PFSK-1 (cell line): ENCODE data around the gene LPAR3.

Experiments used
- FOXP2 ChIP-seq: optimal IDR thresholded peaks from 2 replicates; pipeline ENCODE3; 2011; ENCODE audit warnings: borderline replicate concordance, control low read depth, inconsistent platforms; ENCODE audit not compliant: insufficient read depth; ENCODE audit errors: extremely low read length, extremely low read depth
- POLR2AphosphoS5 ChIP-seq: IDR thresholded peaks from 2 replicates; pipeline ENCODE4 v1.6.1; 2012; ENCODE audit warnings: low read depth, mild to moderate bottlenecking, control low read depth, low read length, moderate library complexity
- SIN3A ChIP-seq: IDR thresholded peaks from 2 replicates; pipeline ENCODE4 v1.6.1; 2012; ENCODE audit warnings: mild to moderate bottlenecking, low read length, moderate library complexity, borderline replicate concordance; ENCODE audit not compliant: insufficient read depth
- TAF1 ChIP-seq: IDR thresholded peaks from 2 replicates; pipeline ENCODE4 v1.6.1; 2012; ENCODE audit warnings: low read length, control low read depth, borderline replicate concordance; ENCODE audit not compliant: insufficient read depth
- TF ChIP-seq, protein P1 (sequence below), 2 experiments: IDR thresholded peaks; 2 replicates each; pipeline versions ENCODE4 v1.6.1 to v1.8.0; 2011 to 2012; ENCODE audit warnings: low read depth in 2 of 2, low read length in 2 of 2, control low read depth in 1 of 2, inconsistent platforms in 1 of 2, mild to moderate bottlenecking in 1 of 2, moderate library complexity in 1 of 2; ENCODE audit not compliant: insufficient read depth in 1 of 2

LPAR3 gene

DNA sequence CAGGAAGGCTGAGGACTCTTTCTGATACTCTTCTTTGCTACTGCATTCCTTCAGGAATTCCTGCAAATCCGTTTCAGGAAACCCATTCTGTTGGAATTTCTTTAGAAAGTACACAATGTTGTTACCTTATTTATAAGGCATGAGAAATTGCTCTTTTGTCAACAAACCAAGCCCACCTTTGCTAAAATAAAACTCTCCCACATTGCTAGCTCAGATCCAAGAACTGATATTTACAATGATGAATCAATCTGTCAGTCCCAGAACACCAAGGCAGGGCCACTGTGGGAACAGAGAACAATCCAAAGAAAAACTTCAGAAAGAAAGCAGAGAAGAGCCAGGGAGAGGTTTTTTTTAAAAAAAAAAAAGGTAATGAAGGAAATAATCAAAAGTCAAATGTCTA, 36.6 kb upstream of the LPAR3 start:
- TF ChIP-seq, protein P1, sequence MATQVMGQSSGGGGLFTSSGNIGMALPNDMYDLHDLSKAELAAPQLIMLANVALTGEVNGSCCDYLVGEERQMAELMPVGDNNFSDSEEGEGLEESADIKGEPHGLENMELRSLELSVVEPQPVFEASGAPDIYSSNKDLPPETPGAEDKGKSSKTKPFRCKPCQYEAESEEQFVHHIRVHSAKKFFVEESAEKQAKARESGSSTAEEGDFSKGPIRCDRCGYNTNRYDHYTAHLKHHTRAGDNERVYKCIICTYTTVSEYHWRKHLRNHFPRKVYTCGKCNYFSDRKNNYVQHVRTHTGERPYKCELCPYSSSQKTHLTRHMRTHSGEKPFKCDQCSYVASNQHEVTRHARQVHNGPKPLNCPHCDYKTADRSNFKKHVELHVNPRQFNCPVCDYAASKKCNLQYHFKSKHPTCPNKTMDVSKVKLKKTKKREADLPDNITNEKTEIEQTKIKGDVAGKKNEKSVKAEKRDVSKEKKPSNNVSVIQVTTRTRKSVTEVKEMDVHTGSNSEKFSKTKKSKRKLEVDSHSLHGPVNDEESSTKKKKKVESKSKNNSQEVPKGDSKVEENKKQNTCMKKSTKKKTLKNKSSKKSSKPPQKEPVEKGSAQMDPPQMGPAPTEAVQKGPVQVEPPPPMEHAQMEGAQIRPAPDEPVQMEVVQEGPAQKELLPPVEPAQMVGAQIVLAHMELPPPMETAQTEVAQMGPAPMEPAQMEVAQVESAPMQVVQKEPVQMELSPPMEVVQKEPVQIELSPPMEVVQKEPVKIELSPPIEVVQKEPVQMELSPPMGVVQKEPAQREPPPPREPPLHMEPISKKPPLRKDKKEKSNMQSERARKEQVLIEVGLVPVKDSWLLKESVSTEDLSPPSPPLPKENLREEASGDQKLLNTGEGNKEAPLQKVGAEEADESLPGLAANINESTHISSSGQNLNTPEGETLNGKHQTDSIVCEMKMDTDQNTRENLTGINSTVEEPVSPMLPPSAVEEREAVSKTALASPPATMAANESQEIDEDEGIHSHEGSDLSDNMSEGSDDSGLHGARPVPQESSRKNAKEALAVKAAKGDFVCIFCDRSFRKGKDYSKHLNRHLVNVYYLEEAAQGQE (IDR thresholded peaks at IDR 0.05; ENCODE audit: insufficient read depth in 1 of 2, low read depth in 2 of 2, low read length in 2 of 2): no peak
- TF ChIP-seq SIN3A (no peak), POLR2AphosphoS5 (no peak), TAF1 (no peak)

DNA sequence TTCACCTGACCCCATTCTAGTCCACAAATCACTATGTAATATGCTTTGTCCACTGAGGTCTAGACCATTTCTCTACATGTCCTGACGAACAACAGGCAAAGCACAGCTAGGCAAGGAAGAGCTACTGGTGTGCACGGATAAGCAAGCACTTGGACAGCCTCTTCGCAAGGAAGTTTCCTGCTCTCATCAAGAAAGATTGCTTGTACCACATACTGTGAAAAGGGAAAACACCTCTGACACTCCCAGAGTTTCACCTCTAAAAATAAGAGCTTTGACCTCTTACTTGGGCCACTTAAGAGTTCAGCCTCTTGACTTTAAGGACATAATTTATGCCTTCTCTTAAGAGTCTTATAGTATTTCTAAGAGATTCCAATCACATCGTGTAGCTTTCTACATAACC, 36.0 kb upstream of the LPAR3 start:
- no peak for TF ChIP-seq POLR2AphosphoS5

DNA sequence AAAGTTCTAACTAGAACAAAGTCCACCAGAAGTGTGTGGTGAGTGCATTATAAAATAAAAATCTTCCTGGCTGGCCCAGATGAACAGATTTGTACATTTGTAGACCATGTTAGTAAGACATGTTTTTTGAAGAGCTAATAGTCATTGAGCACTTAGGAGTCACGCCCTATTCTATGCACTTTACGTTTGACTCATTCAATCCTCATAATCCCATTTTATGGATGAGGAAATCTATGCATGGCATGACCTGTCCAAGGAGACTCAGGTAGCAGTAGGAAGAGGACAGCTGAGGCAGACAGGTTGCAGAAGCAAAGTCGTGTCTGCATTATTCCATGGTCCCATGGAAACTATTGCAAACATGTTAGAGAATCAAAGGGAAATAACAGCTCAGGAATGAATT, 30.3 kb upstream of the LPAR3 start:
- no peak for TF ChIP-seq POLR2AphosphoS5
- no peak for TF ChIP-seq SIN3A
- TF ChIP-seq FOXP2: no peak
- no peak for TF ChIP-seq TAF1
- TF ChIP-seq, protein P1 (IDR thresholded peaks at IDR 0.05; ENCODE audit: insufficient read depth in 1 of 2, low read depth in 2 of 2, low read length in 2 of 2): no peak

DNA sequence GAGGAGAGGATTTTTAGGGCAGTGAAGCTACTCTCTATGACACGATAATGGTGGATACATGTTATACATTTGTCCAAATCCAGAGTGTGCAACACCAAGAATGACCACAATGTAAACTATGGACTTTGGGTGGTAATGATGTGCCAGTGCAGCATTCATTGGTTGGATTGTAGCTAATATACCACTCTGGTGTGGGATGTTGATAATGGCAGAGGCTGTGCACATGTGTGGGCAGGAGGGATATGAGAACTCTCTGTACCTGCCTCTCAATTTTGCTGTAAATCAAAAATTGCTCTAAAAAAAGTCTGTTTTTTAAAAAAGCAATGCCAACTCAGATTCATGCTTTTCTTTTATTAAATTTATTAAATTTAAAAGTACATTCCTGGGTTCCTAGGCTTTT, 27.2 kb upstream of the LPAR3 start:
- TF ChIP-seq SIN3A (no peak), POLR2AphosphoS5 (no peak)

DNA sequence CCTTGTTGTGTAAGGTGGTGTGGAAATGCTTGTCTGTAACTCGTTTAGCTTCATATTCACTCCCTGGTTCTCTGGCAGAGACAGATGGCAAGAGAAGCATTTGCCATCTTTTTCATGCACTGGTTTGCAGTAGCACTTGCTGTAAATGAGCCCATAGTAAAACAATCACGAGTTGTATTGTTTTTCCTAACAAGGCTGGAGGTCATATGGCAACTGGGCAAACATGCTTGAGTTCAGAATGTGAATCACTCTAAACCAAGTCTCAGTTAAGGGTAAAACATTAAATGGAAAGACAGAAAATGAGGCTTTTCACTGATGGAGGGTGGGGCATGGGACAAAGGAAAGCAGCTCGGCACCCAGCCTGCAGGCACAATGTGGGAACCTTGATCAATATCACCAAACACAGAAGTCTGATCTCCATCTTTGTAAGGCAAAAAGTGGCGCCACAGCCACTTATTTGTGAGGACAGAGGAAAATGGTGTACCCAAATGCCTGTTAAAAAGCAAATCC, 26.5 kb upstream of the LPAR3 start:
- no peak for TF ChIP-seq TAF1
- TF ChIP-seq SIN3A: no peak

DNA sequence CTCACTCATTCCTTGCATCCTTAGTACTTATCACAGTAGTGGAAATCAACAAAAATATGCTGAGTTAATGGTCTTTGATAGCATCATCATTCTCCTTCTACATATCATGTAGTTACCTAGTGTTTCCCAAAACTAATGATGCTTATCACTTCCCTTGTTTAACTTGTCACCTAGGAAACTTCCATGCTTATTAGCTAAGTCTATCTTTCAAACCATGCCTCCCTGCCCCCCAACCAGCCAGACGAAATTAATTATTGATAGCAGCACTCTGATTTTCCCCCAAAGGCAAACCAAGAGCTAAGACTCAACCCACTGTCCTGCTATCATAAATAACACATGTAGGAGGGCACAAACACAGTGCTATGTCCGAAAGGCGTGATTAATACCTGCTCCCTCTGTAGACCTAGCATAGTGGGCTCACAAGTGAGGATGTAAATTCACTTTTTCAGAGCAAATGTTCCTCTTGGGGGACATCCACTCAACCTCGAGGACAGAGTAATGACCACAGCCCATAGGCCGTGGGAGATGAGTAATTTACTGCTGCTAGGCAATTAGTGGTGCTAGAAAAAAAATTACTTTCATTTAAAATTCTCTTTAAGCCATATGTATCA, 25.8 kb upstream of the LPAR3 start:
- TF ChIP-seq TAF1 (no peak), SIN3A (no peak), FOXP2 (no peak), POLR2AphosphoS5 (no peak)
- TF ChIP-seq, protein P1 (IDR thresholded peaks at IDR 0.05; ENCODE audit: insufficient read depth in 1 of 2, low read depth in 2 of 2, low read length in 2 of 2): no peak

DNA sequence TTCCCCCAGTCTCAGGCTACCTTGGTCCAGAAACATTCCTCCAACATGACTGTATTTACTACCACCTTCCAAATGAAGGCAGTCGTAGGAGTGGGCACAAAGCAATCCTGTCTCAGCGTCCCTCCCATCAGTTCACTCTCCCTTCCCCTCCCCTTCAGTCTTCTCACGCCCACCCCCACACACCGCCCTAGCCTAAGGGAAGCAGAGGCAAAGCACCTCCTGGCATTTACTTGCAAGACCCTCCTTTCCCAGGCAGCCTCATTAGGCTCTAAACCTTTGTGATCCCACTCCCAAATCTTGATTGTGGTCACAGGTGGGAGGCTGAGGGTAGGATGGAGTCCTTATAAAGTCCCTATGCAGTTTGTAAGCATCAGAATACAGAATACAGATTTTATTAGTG, 23.9 kb upstream of the LPAR3 start:
- TF ChIP-seq, protein P1 (IDR thresholded peaks at IDR 0.05; ENCODE audit: insufficient read depth in 1 of 2, low read depth in 2 of 2, low read length in 2 of 2): no peak
- TF ChIP-seq POLR2AphosphoS5: no peak
- TF ChIP-seq TAF1: no peak
- no peak for TF ChIP-seq FOXP2
- no peak for TF ChIP-seq SIN3A
